CD14-positive monocyte (primary cell): Measurements from ENCODE around the gene SPATS2L. TPM values are rescaled to one million over a fixed set of nuclear protein-coding genes. Genes with fewer than 3 reads are reported as not detected.

Source experiments
- DNase-seq, 3 donors: peaks; one replicate each; pipeline ENCODE4 v3.0.0-alpha.2; 2011 to 2022
- H2AFZ ChIP-seq: 2 replicates; pipeline ENCODE4 v1.6.0; 2012; ENCODE audit warnings: mild to moderate bottlenecking, low read depth, low read length, inconsistent platforms; ENCODE audit not compliant: insufficient read depth, poor library complexity, severe bottlenecking
- H3K27ac ChIP-seq, 2 donors: 1 replicate in 1 of 2; 2 replicates in 1 of 2; pipeline ENCODE4 v1.5.1; 2012 to 2013; ENCODE audit warnings: low read length in 2 of 2, control low read depth in 1 of 2, inconsistent platforms in 1 of 2, low read depth in 1 of 2, mild to moderate bottlenecking in 1 of 2
- H3K27me3 ChIP-seq, 2 donors: one replicate each; pipeline versions ENCODE4 v1.6.0 to v1.6.1; 2011 to 2013; ENCODE audit warnings: low read length in 2 of 2; ENCODE audit not compliant: control insufficient read depth in 2 of 2, insufficient read depth in 2 of 2
- H3K36me3 ChIP-seq, 2 donors: replicated peaks in 1 of 2; 1 replicate in 1 of 2; 2 replicates in 1 of 2; pipeline versions ENCODE4 v1.5.1 to v1.6.1; 2012 to 2013; ENCODE audit warnings: low read length in 2 of 2, control low read depth in 1 of 2, inconsistent platforms in 1 of 2, mild to moderate bottlenecking in 1 of 2; ENCODE audit not compliant: insufficient read depth in 2 of 2, control insufficient read depth in 1 of 2
- H3K4me1 ChIP-seq, 2 donors: 1 replicate in 1 of 2; 2 replicates in 1 of 2; pipeline versions ENCODE4 v1.5.1 to v1.6.1; 2012 to 2013; ENCODE audit warnings: low read length in 2 of 2, control low read depth in 1 of 2, inconsistent platforms in 1 of 2, mild to moderate bottlenecking in 1 of 2, moderate library complexity in 1 of 2; ENCODE audit not compliant: insufficient read depth in 2 of 2, control insufficient read depth in 1 of 2
- H3K4me2 ChIP-seq: replicated peaks from 2 replicates; pipeline ENCODE3; 2012; ENCODE audit warnings: low read length, moderate library complexity, mild to moderate bottlenecking; ENCODE audit not compliant: poor library complexity, severe bottlenecking; ENCODE audit errors: extremely low read depth
- H3K4me3 ChIP-seq, 3 experiments: fragments of 200-600 bp in 1 of 3; sonication (generic) in 1 of 3; replicated peaks in 1 of 3; 1 replicate in 2 of 3; 2 replicates in 1 of 3; pipeline ENCODE4 v1.5.1; 2011 to 2013; ENCODE audit warnings: low read length in 3 of 3, mild to moderate bottlenecking in 3 of 3, control low read depth in 2 of 3, low read depth in 2 of 3, inconsistent platforms in 1 of 3, moderate library complexity in 1 of 3
- H3K79me2 ChIP-seq: 2 replicates; pipeline ENCODE4 v1.6.0; 2012; ENCODE audit warnings: mild to moderate bottlenecking, control low read depth, inconsistent platforms, low read length, moderate library complexity; ENCODE audit not compliant: insufficient read depth
- H3K9ac ChIP-seq: 2 replicates; pipeline ENCODE4 v1.6.0; 2017; ENCODE audit warnings: low read length, mild to moderate bottlenecking; ENCODE audit not compliant: insufficient read depth, poor library complexity, severe bottlenecking
- H3K9me3 ChIP-seq, 2 donors: replicated peaks in 1 of 2; 1 replicate in 1 of 2; 2 replicates in 1 of 2; pipeline versions ENCODE4 v1.5.1 to v1.6.1; 2012 to 2013; ENCODE audit warnings: low read length in 2 of 2, control low read depth in 1 of 2; ENCODE audit not compliant: control insufficient read depth in 1 of 2, insufficient read depth in 1 of 2
- H4K20me1 ChIP-seq: 2 replicates; pipeline ENCODE4 v1.6.0; 2012; ENCODE audit warnings: mild to moderate bottlenecking, low read length, control low read depth, moderate library complexity; ENCODE audit not compliant: insufficient read depth
- H3K27ac Mint-ChIP-seq, 7 donors: one replicate each; pipeline ENCODE4 v1.8.0; 2020; ENCODE audit warnings: mild to moderate bottlenecking in 7 of 7, mixed read lengths in 7 of 7, moderate library complexity in 6 of 7, inconsistent platforms in 2 of 7
- H3K27me3 Mint-ChIP-seq, 3 donors: one replicate each; pipeline ENCODE4 v1.8.0; 2021 to 2022; ENCODE audit warnings: low read depth in 3 of 3, mild to moderate bottlenecking in 3 of 3, mixed read lengths in 3 of 3, moderate library complexity in 3 of 3, inconsistent platforms in 1 of 3
- H3K36me3 Mint-ChIP-seq, 2 donors: one replicate each; pipeline ENCODE4 v1.8.0; 2020; ENCODE audit warnings: mixed read lengths in 2 of 2, inconsistent platforms in 1 of 2, mild to moderate bottlenecking in 1 of 2
- H3K4me1 Mint-ChIP-seq: one replicate; pipeline ENCODE4 v1.8.0; 2020; ENCODE audit warnings: mild to moderate bottlenecking, mixed read lengths
- H3K4me3 Mint-ChIP-seq, 2 donors: one replicate each; pipeline ENCODE4 v1.8.0; 2020; ENCODE audit warnings: mild to moderate bottlenecking in 2 of 2, mixed read lengths in 2 of 2, moderate library complexity in 1 of 2
- H3K9me3 Mint-ChIP-seq, 7 donors: one replicate each; pipeline ENCODE4 v1.8.0; 2020 to 2022; ENCODE audit warnings: mixed read lengths in 7 of 7, mild to moderate bottlenecking in 6 of 7, moderate library complexity in 6 of 7, inconsistent platforms in 2 of 7
- CTCF ChIP-seq: fragments of 200-600 bp; IDR thresholded peaks from one replicate; pipeline ENCODE4 v1.8.0; 2022; ENCODE audit warnings: antibody characterized with exemption, mild to moderate bottlenecking
- WGBS: methylation state at CpG from one replicate; pipeline ENCODE4 v1.1.5; 2013; ENCODE audit warnings: missing lambda C conversion rate; ENCODE audit not compliant: insufficient coverage; 5-methylcytosine and 5-hydroxymethylcytosine counted together
- intact Hi-C, 2 donors: fragments of 100-400 bp; cut with micrococcal nuclease; formaldehyde crosslinking; loops; one replicate each; pipeline versions ENCODE4 v1.15.0 to v1.15.1; 2023
- polyA plus RNA-seq, 3 donors: library from polyadenylated mRNA; depleted of rRNA in 1 of 3; unstranded in 2 of 3; stranded (reverse) in 1 of 3; fragments of 300-500 nt in 2 of 3; fragments of >200 nt in 1 of 3; fragmentation: Illumina TruSeq in 2 of 3; gene quantifications; 1 replicate in 2 of 3; 2 replicates in 1 of 3; pipeline ENCODE4 v1.2.3, GENCODE V29; 2012 to 2021

SPATS2L gene
- polyA plus RNA-seq, 3 donors: 2.7 to 5.2 (median 3.2) TPM

GRCh38 chr2:200310545-200310971 lies 4.1 kb downstream of the SPATS2L start:
- H3K27ac ChIP-seq: no peak overlapping the region
- H3K4me3 ChIP-seq: no peak overlapping the region
- H3K36me3 ChIP-seq: no peaks in the 10 kb centered on the region
- H3K27me3 ChIP-seq: peaks cover 4 to 23% of the 10 kb centered on the region in 2 donors
- no CpG with 5 or more reads among the region's 2 CpGs for WGBS
- no peak overlapping the region for H3K9ac ChIP-seq
- H3K4me2 ChIP-seq: no peak overlapping the region
- no peak overlapping the region for H3K27ac Mint-ChIP-seq
- H3K4me3 Mint-ChIP-seq: no peak overlapping the region
- H3K36me3 Mint-ChIP-seq: peaks cover 0 to 7% of the 10 kb centered on the region in 2 donors
- peaks cover 0 to 2% (median 0%) of the 10 kb centered on the region in 7 donors for H3K9me3 Mint-ChIP-seq
- H3K4me1 Mint-ChIP-seq: peaks cover 17% of the 10 kb centered on the region
- intact Hi-C loops: no loop called here
- H2AFZ ChIP-seq: no peak overlapping the region
- DNase-seq: no peak
- H3K27me3 Mint-ChIP-seq: peaks cover 16 to 24% (median 19%) of the 10 kb centered on the region in 3 donors
- TF ChIP-seq CTCF: no peak
- H4K20me1 ChIP-seq: no peaks in the 10 kb centered on the region
- H3K9me3 ChIP-seq: no peaks in the 10 kb centered on the region
- H3K79me2 ChIP-seq: peaks cover 10% of the 10 kb centered on the region
- peaks cover 10 to 12% of the 10 kb centered on the region in 2 donors for H3K4me1 ChIP-seq

GRCh38 chr2:200311139-200311538 lies 4.6 kb downstream of the SPATS2L start:
- H4K20me1 ChIP-seq: no peaks in the 10 kb centered on the region
- no peak overlapping the region for H2AFZ ChIP-seq
- TF ChIP-seq CTCF: no peak
- Mint-ChIP-seq H3K27ac (no peak overlapping the region), H3K4me3 (no peak overlapping the region), H3K9me3 (peaks cover 0 to 2% (median 0%) of the 10 kb centered on the region in 7 donors), H3K4me1 (peaks cover 17% of the 10 kb centered on the region), H3K36me3 (peaks cover 0 to 6% of the 10 kb centered on the region in 2 donors), H3K27me3 (peaks cover 15 to 21% (median 17%) of the 10 kb centered on the region in 3 donors)
- peaks cover 4 to 17% of the 10 kb centered on the region in 2 donors for H3K27me3 ChIP-seq
- peaks cover 4 to 8% of the 10 kb centered on the region in 2 donors for H3K4me1 ChIP-seq
- intact Hi-C loops: no loop called here
- H3K4me2 ChIP-seq: no peak overlapping the region
- H3K27ac ChIP-seq: no peak overlapping the region
- 80% methylated on average over 1 of the region's 3 CpGs for WGBS
- no peak for DNase-seq
- H3K36me3 ChIP-seq: no peaks in the 10 kb centered on the region
- H3K9me3 ChIP-seq: no peaks in the 10 kb centered on the region
- H3K9ac ChIP-seq: no peak overlapping the region
- peaks cover 10% of the 10 kb centered on the region for H3K79me2 ChIP-seq
- no peak overlapping the region for H3K4me3 ChIP-seq
